ENCODE measurements around the gene CTDSP1.

DNA sequence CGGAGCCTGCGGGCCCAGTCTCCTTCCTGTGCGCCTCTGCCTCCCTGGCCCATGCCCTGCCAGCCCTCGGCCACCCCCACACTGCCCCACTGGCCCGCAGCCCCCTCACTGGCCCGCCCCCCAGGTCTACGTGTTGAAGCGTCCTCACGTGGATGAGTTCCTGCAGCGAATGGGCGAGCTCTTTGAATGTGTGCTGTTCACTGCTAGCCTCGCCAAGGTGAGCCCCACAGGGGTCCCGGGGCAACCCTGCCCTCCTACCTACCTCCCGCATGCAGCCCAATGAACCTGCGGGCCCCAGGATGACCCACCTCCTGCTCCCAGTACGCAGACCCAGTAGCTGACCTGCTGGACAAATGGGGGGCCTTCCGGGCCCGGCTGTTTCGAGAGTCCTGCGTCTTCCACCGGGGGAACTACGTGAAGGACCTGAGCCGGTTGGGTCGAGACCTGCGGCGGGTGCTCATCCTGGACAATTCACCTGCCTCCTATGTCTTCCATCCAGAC lies 3.3 kb downstream of the CTDSP1 start:
- TF ChIP-seq TAF1 (conservative IDR thresholded peaks at IDR 0.05) = no peak
- TF ChIP-seq, protein P1, sequence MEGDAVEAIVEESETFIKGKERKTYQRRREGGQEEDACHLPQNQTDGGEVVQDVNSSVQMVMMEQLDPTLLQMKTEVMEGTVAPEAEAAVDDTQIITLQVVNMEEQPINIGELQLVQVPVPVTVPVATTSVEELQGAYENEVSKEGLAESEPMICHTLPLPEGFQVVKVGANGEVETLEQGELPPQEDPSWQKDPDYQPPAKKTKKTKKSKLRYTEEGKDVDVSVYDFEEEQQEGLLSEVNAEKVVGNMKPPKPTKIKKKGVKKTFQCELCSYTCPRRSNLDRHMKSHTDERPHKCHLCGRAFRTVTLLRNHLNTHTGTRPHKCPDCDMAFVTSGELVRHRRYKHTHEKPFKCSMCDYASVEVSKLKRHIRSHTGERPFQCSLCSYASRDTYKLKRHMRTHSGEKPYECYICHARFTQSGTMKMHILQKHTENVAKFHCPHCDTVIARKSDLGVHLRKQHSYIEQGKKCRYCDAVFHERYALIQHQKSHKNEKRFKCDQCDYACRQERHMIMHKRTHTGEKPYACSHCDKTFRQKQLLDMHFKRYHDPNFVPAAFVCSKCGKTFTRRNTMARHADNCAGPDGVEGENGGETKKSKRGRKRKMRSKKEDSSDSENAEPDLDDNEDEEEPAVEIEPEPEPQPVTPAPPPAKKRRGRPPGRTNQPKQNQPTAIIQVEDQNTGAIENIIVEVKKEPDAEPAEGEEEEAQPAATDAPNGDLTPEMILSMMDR (IDR thresholded peaks at IDR 0.05; ENCODE audit: low read depth, low read length, missing input control) = no peak
- no peak for TF ChIP-seq ATF3 (IDR thresholded peaks at IDR 0.05)
- no peak for TF ChIP-seq JUND (IDR thresholded peaks at IDR 0.05)
- TF ChIP-seq FOXA1 (IDR thresholded peaks at IDR 0.05) = no peak
- no peak for TF ChIP-seq SP1 (IDR thresholded peaks at IDR 0.05)
- TF ChIP-seq, protein P2, sequence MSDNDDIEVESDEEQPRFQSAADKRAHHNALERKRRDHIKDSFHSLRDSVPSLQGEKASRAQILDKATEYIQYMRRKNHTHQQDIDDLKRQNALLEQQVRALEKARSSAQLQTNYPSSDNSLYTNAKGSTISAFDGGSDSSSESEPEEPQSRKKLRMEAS (IDR thresholded peaks at IDR 0.05) = no peak

Measured in liver (tissue), 3 donors.